ENCODE results near the gene SEMA3C. TPM values are rescaled to one million over a fixed set of nuclear protein-coding genes. Genes with fewer than 3 reads are reported as not detected.

Gene SEMA3C
- total RNA-seq, 2 experiments from 2014 or later: not detected

DNA sequence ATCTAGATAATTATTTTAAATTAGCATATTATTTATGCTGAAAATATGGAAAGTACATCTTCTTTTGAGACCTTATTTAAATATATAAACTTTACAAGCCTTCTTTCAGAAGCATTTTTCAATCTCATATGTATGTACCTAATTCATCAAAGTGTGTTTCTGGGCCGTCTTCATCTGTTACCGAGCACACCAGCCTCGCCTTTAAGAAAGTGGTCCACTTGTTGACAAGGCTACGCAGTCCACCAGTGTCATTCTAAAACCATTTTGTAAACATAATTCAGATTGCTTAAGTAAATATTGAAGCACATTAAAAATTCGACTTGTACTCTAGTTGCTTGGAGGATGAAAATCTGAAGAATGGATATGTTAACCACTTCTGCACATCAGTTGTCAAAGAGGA lies 116.3 kb downstream of the SEMA3C start:
- POLR2A ChIA-PET: no interaction called here
- DNase-seq: no peak
- Mint-ChIP-seq H3K9me3 (no peaks in the 10 kb centered on the region), H3K4me1 (no peaks in the 10 kb centered on the region), H3K36me3 (ENCODE audit: low read depth) (no peaks in the 10 kb centered on the region), H3K27me3 (no peaks in the 10 kb centered on the region), H3K4me3 (no peak overlapping the region), H3K27ac (no peak overlapping the region)
- CTCF ChIA-PET: no interaction called here

GRCh38 chr7:80794631-80795573 lies 123.9 kb downstream of the SEMA3C start:
- no peak overlapping the region for H3K4me3 Mint-ChIP-seq
- no peak for DNase-seq
- no peaks in the 10 kb centered on the region for H3K27me3 Mint-ChIP-seq
- POLR2A ChIA-PET: no interaction called here
- CTCF ChIA-PET: no interaction called here
- no peaks in the 10 kb centered on the region for H3K4me1 Mint-ChIP-seq
- no peak overlapping the region for H3K27ac Mint-ChIP-seq
- peaks cover 2% of the 10 kb centered on the region for H3K9me3 Mint-ChIP-seq
- H3K36me3 Mint-ChIP-seq (ENCODE audit: low read depth): no peaks in the 10 kb centered on the region

- Mint-ChIP-seq H3K9me3 (peaks cover 9% of the 10 kb centered on the region), H3K36me3 (ENCODE audit: low read depth) (no peaks in the 10 kb centered on the region), H3K27ac (no peak overlapping the region), H3K4me1 (no peaks in the 10 kb centered on the region), H3K4me3 (no peak overlapping the region), H3K27me3 (no peaks in the 10 kb centered on the region)
- DNase-seq: no peak
- POLR2A ChIA-PET: no interaction called here
- CTCF ChIA-PET: no interaction called here
These were observed 127.3 kb downstream of the SEMA3C start for GRCh38 chr7:80791509-80791929.

DNA sequence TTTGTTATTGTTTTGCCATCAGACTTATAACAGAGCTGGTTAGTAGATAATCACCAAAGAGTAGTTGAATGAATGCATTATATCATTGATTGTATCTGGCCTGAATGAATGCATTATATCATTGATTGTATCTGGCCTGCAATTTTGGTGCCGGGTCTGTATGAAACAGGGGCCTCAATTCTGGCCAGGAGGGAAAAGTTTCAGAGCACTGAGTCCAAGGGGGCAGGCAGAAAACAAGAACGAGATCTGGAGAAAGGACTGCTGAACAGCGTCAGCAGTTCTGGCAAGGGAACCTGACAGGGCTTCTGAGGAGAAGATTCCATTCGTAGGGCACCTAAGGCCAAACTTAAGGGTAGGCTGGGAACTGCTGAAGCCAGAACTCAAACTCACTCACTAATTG lies 128.0 kb downstream of the SEMA3C start:
- Mint-ChIP-seq H3K27ac (no peak overlapping the region), H3K4me3 (no peak overlapping the region), H3K9me3 (peaks cover 13% of the 10 kb centered on the region), H3K4me1 (no peaks in the 10 kb centered on the region), H3K27me3 (no peaks in the 10 kb centered on the region), H3K36me3 (ENCODE audit: low read depth) (no peaks in the 10 kb centered on the region)
- DNase-seq: no peak
- ChIA-PET CTCF (no interaction called here), POLR2A (no interaction called here)

GRCh38 chr7:80787721-80788120 lies 131.1 kb downstream of the SEMA3C start:
- POLR2A ChIA-PET: no interaction called here

DNA sequence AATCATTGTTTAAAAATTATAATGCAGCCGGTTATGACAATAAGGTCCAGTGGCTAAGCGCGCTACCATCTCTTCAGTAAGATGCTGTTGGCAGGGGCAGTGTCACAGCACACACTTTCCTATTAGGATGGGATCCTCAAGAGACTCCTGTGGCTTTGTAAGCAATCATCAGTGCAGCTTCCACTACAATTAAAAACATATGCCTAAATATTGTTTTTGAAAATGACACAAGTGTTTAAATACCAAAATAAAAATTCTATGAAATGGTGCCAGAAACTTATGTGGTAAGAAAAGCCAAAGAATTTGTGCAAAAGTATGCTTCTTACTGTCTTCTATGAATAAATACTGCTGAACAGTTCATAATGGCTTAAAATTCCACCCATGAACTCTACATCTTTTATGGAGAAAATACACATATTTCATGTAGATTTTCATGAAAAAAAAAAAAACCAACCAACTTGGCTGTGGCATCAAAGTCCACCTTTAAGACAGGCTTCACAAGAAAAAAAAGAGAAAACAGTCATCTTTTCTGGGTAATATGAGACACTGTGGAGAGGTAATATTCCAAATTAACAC lies 132.8 kb downstream of the SEMA3C start:
- H3K4me1 Mint-ChIP-seq: no peaks in the 10 kb centered on the region
- peaks cover 17% of the 10 kb centered on the region for H3K9me3 Mint-ChIP-seq
- DNase-seq: no peak
- no peak overlapping the region for H3K4me3 Mint-ChIP-seq
- ChIA-PET POLR2A (no interaction called here), CTCF (no interaction called here)
- H3K36me3 Mint-ChIP-seq (ENCODE audit: low read depth): no peaks in the 10 kb centered on the region
- no peaks in the 10 kb centered on the region for H3K27me3 Mint-ChIP-seq
- H3K27ac Mint-ChIP-seq: no peak overlapping the region

More at GRCh38 chr7:80787721-80788120, 131.1 kb downstream of the SEMA3C start:
- Mint-ChIP-seq H3K36me3 (ENCODE audit: low read depth) (no peaks in the 10 kb centered on the region), H3K4me1 (no peaks in the 10 kb centered on the region), H3K27me3 (no peaks in the 10 kb centered on the region), H3K27ac (no peak overlapping the region), H3K9me3 (peaks cover 14% of the 10 kb centered on the region), H3K4me3 (no peak overlapping the region)
- CTCF ChIA-PET: no interaction called here
- DNase-seq: no peak

DNA sequence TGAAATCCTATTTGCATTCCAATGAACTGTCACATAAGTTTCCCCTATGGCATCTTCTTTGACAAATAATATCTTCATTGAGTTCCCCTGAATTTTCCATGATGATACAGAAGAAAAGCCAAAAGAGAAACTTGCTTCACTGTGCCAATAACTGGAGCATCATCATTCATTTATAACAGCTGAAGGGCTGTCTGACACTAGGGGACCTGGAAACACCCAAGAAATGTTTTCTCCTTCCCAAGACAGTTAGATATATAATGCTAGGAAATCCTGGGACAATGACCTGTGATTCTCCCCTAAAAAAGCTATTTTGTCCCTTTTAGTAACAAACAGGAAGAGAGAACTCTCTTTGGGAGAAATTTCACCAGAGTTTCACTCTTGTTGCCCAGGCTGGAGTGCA lies 133.6 kb downstream of the SEMA3C start:
- CTCF ChIA-PET: no interaction called here
- Mint-ChIP-seq H3K27me3 (no peaks in the 10 kb centered on the region), H3K4me3 (no peak overlapping the region), H3K4me1 (no peaks in the 10 kb centered on the region), H3K27ac (no peak overlapping the region), H3K36me3 (ENCODE audit: low read depth) (no peaks in the 10 kb centered on the region), H3K9me3 (peaks cover 19% of the 10 kb centered on the region)
- POLR2A ChIA-PET: no interaction called here
- DNase-seq: no peak

DNA sequence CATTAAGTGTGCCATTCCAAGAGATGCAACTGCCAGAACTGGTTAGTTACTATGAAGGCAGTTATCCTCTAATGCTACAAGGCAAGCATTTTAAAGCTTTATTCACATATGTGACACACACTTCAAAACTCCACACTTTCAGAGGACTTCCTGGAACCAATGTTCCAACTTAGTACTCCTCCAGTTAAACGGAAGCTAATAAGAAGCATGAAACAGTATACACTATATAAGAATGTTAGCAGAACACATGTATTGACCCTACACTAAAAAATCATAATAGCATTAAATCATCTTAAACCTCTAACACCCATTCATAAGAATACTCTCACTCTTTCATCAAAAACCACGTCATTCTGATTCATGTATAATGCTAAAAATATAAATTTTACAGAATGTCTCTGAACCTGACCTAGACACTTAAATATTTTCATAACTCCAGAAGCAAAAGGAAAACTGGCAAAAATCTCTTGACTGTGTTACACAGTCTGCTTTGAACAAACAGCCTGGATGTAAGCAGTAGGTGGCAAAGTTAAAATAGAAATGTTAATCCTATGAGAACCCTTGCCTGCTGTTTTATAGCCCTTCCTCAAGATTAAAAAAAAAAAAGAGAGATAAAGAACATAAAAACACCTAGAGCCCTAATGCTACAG lies 135.0 kb downstream of the SEMA3C start:
- Mint-ChIP-seq H3K36me3 (ENCODE audit: low read depth) (no peaks in the 10 kb centered on the region), H3K27ac (no peak overlapping the region), H3K4me3 (no peak overlapping the region), H3K4me1 (no peaks in the 10 kb centered on the region), H3K9me3 (peaks cover 21% of the 10 kb centered on the region), H3K27me3 (no peaks in the 10 kb centered on the region)
- ChIA-PET CTCF (interaction anchor here (0.6 kb wide), 1 partner anchor 53 kb away, joined by 6 read pairs; no protein-coding TSS in a partner anchor), POLR2A (interaction anchor here (0.6 kb wide), 1 partner anchor 673 kb away, joined by 3 read pairs; no protein-coding TSS in a partner anchor)
- DNase-seq: no peak

- Mint-ChIP-seq H3K4me1 (no peaks in the 10 kb centered on the region), H3K27me3 (no peaks in the 10 kb centered on the region), H3K9me3 (peaks cover 23% of the 10 kb centered on the region), H3K27ac (no peak overlapping the region), H3K4me3 (no peak overlapping the region), H3K36me3 (ENCODE audit: low read depth) (no peaks in the 10 kb centered on the region)
- ChIA-PET CTCF (no interaction called here), POLR2A (interaction anchor here (0.6 kb wide), 1 partner anchor 674 kb away, joined by 3 read pairs; no protein-coding TSS in a partner anchor)
- no peak for DNase-seq
These were observed 135.6 kb downstream of the SEMA3C start for GRCh38 chr7:80783186-80783677.

DNA sequence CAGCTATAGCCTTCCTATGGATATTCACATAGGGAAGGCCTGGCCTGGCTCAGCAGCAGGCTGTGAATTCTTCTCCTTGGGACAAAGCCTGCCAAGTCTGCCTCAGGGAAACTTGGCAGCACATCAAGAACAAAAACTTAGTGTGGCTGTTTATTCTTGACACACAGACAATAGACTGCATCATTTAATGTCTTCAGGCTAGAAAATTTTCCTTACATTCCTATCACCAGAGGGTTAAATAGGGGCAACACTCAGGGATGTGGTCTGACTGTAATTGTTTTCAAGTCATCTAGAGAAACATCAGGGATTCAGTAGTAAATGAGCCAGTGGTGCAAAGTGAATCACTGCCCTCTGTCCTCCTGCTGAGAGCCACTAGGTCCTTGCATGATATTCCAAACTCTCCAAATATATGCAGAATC lies 137.3 kb downstream of the SEMA3C start:
- Mint-ChIP-seq H3K36me3 (ENCODE audit: low read depth) (no peaks in the 10 kb centered on the region), H3K27me3 (no peaks in the 10 kb centered on the region), H3K27ac (no peak overlapping the region), H3K4me1 (no peaks in the 10 kb centered on the region), H3K9me3 (peaks cover 17% of the 10 kb centered on the region), H3K4me3 (no peak overlapping the region)
- no peak for DNase-seq
- ChIA-PET POLR2A (no interaction called here), CTCF (no interaction called here)

DNA sequence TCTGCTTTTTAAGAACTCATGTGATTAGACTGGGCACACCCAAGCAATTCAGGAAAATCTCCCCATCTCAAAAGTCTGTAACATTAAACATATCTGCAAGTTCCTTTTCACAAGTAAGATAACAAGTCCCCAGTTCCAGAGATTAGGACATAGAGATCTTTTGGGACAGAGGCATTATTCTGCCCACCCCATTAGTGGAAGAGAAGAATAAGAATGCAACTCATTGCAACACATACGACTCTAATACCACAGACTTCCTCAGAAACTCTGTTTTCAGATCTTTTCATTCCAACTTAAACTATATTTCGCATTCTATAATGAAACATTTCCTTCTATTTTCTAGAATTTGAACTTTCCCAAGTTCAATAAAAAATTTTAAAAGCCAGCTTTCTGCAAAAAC lies 137.7 kb downstream of the SEMA3C start:
- Mint-ChIP-seq H3K4me1 (no peaks in the 10 kb centered on the region), H3K4me3 (no peak overlapping the region), H3K27ac (no peak overlapping the region), H3K27me3 (no peaks in the 10 kb centered on the region), H3K36me3 (ENCODE audit: low read depth) (no peaks in the 10 kb centered on the region), H3K9me3 (peaks cover 15% of the 10 kb centered on the region)
- ChIA-PET CTCF (no interaction called here), POLR2A (no interaction called here)
- no peak for DNase-seq

DNA sequence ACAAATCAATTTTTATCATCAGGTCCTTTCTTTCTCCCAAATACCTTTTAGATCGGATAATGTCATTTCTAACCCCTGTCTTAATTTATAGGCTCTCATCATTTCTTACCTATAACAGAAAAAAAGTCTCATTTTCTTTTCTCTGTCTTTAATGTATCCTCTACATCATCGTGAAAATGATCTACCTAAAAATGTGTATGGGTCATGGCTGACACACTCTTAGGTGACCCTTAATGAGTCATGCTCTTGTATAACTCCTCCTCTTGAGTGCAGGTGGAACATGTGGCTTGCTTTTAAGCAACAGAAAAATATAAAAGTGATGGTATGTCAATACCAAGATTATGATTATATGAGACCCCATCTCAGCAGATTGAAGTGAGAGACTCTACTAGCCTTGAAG lies 139.4 kb downstream of the SEMA3C start:
- Mint-ChIP-seq H3K36me3 (ENCODE audit: low read depth) (no peaks in the 10 kb centered on the region), H3K4me1 (no peaks in the 10 kb centered on the region), H3K27me3 (no peaks in the 10 kb centered on the region), H3K9me3 (peaks cover 13% of the 10 kb centered on the region), H3K4me3 (no peak overlapping the region), H3K27ac (no peak overlapping the region)
- ChIA-PET POLR2A (no interaction called here), CTCF (no interaction called here)
- no peak for DNase-seq

DNA sequence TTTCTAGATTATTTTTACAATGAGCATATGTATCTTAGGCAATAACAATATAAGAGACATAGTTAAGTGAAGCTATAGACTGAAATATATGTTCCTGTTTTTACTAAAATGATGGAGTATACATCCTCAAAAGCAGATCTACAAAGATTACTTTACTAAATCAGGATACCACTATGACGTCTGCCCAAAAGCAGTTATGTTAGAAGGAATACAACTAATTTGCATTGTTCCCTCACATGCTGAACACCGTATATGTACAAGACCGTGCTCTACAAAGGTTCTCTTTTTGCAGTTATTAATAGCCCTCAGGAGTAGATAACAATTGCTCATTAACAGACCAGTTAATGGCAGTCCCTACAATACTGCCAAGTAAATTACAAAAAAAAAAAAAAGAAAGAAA lies 143.0 kb downstream of the SEMA3C start:
- Mint-ChIP-seq H3K4me1 (no peaks in the 10 kb centered on the region), H3K4me3 (no peak overlapping the region), H3K9me3 (peaks cover 4% of the 10 kb centered on the region), H3K27ac (no peak overlapping the region), H3K36me3 (ENCODE audit: low read depth) (no peaks in the 10 kb centered on the region), H3K27me3 (no peaks in the 10 kb centered on the region)
- CTCF ChIA-PET: no interaction called here
- POLR2A ChIA-PET: no interaction called here
- no peak for DNase-seq
